HG02571 (cell line): ENCODE data around the gene GAS7.
A peak's percentile ranks its signal among the peaks of the same experiment; 100 is the strongest.
"Not testable (repeated sequence)": the region's sequence is repeated elsewhere in the genome, so short reads cannot be mapped to it uniquely, and the experiment has no call there.

Experiments
- ATAC-seq: cut with Tn5 transposase; IDR thresholded peaks from one replicate; pipeline ENCODE4 v1.9.1; 2021; ENCODE audit warnings: mild to moderate bottlenecking, moderate library complexity; ENCODE audit not compliant: unreplicated experiment

Gene GAS7

GRCh38 chr17:10031127-10031526, 167.3 kb downstream of the GAS7 start:
- no peak for ATAC-seq

GRCh38 chr17:10029129-10029528, 169.3 kb downstream of the GAS7 start:
- ATAC-seq, result no peak

DNA sequence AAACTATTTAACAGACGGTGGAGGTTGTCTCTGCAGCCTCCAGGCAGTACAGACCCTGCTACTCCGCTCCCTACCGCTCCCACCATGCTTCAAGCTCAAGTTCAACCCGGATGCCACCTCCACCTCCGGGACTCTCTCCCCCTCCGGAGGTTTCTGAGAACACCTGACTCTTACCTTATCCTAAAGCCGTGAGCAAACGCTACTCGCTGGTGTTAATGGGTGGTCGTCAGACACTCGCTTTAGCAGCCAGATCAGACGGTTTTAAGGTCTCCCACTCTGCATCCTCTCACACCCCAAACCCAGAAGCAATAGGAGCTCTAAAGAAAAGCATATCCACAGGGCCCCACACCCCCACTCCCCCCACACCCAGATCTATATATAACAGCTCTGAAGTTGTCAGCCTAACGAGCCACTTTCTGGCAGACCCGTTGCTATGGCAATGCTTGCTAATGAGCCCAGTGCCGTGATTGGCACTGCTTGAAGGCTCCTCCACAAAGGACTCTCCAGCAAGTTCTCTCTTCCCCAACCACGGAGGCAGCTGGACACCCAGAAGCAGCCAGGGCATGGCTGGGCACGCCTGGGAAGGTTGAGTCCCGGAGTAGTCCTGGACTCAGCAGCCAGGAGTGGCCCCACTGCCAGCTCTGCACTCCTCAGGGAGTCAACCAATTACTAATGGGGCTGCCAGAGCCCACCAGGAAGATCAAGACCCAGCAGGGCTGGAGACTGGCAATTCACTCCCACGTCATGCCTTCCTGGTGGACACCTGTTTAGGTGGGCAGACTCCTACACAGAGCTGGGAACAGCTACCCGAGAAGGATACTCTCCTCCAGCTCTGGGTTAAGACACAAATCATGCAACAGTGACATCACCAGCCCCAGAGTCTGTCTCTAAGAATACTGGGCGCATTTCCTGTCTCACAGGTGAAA, 172.2 kb downstream of the GAS7 start:
- ATAC-seq, result no peak

GRCh38 chr17:10025224-10025623, 173.2 kb downstream of the GAS7 start:
- ATAC-seq, result no peak

GRCh38 chr17:10022416-10022815, 176.0 kb downstream of the GAS7 start:
- ATAC-seq, result no peak

GRCh38 chr17:10021272-10021984, 177.0 kb downstream of the GAS7 start:
- no peak for ATAC-seq

DNA sequence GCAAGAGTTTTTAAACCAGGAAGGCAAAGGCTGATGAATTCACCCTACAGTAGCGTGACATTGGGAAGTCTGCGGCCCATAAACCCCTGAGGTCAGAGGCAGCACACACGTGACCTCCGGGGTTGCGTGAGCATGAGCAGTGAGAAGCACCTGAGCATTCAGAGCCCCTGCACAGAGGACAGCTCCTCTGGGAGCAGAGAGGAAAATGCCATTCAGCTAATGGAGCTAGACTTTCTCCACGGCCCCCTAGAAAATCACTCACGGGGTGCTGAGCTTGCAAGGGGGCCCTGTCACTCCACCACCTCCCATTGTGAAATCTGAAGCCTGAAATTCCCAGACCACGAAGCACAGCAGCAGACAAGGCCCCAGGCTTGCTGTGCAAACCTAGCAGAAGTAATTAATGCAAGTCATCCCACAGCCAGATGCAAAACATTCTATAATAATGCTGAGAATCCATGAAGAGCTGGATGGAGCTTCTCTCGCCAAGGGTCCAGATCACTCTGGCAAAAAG, 178.4 kb downstream of the GAS7 start:
- no peak for ATAC-seq

DNA sequence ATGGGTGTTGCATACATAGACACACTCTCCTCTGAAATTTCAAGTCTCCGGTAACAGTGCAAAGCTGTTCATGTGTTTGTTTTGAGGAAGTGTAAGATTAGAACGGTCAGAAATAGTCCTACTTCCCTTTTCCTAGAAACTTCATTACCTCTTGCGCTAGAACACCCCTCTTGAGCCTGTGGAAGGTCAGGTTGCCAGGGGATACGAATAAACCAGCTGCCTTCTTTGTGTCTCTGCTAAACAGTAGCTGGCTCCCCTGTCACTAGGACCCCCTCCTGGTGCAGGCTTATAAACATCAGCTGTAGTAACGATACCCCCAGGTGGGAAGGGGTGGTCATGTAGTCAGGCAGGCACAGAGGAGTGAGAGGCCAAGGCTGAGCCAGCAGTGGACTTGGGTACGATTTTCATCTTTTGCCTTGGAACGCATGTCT, 179.9 kb downstream of the GAS7 start:
- ATAC-seq, result peak; percentile 51

DNA sequence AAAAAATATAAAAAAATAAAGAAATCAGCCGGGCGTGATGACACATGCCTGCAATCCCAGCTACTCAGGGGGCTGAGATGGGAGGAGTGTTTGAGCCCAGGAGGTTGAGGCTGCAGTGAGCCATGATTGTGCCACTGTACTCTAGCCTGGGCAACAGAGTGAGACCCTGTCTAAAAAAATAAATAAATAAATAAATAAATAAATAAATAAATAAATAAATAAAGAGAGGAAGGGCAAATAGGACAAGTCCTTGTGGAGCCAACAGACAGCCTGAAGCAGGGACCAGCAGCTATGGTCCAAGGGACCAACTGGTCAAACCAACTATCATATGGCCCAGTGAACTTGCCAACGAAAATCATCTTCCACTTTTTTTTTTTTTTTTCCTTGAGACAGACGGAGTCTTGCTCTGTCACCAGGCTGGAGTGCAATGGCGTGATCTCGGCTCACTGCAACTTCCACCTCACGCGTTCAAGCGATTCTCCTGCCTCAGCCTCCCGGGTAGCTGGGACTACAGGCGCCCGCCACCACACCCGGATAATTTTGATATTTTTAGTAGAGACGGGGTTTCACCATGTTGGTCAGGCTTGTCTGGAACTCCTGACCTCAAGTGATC, 181.3 kb downstream of the GAS7 start:
- ATAC-seq, result not testable (repeated sequence)

DNA sequence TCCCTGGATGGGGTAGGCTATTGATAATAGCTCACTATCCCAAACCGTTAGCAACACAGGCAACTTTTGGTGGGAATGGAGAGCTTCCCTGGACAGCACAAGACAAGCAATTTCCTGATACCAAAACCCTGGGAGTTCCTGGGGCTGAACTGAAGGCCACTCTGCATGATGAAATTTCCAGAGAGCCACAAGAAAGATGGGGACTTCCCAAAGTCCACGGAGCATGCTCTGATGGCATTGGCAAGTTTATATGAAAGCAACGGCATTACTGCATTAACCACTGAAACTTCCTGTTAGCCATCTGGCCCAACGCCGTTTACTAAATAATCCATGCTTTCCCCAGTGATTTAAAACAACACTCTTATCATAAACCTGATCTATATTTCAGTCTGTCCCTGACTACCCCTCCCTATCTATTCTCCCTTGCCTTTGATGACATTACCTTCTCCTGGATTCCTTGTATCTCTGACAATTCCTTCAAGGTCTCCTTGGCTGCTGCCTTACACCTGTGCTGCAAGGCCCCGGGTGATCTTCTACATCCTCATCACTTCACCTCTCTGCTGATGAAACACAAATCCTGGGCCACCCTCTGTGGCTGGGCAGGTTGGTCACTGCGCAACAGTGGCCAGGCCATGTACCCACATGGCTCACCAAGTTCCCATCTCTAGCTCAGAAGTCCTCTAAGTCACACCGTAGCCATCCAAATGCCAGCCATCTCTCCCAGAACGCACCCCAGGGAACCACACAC, 184.9 kb downstream of the GAS7 start:
- peak; percentile 61 for ATAC-seq

DNA sequence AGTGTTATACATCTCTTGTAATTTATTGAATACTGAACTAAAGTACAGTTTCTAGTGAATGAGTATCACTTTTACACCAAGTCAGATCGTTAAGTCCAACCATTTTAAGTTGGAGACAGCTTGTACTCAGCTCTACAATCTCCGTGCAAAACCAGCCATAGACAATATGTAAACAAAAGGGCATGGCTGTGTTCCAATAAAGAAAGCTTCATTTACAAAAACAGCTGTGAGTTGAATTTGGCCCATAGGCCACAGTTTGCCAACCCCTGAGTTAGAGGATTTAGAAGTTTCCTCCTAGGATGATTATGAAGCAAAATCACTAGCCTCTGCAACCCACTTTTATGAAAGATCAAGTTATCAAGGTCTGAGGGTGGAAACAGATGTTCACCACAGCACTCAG, 187.7 kb downstream of the GAS7 start:
- no peak for ATAC-seq

DNA sequence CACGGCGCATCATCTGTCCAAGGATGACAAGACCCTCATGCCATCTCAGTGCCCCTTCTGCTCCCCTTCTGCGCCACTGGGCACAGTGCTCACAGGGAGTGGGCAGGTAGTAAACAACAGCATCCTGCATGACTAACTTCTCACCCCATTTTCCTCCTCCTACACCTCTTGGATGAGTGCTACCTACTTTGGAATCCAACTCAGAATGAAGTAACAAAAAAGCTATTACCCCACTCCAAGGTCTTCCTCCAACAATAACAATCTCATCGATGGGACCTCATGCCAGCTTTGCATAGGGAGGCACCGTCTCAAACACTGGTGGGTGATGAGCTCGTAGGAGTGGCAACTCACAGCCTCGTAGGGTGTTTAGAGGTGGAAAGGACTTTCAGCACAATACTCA, 194.7 kb downstream of the GAS7 start:
- no peak for ATAC-seq

DNA sequence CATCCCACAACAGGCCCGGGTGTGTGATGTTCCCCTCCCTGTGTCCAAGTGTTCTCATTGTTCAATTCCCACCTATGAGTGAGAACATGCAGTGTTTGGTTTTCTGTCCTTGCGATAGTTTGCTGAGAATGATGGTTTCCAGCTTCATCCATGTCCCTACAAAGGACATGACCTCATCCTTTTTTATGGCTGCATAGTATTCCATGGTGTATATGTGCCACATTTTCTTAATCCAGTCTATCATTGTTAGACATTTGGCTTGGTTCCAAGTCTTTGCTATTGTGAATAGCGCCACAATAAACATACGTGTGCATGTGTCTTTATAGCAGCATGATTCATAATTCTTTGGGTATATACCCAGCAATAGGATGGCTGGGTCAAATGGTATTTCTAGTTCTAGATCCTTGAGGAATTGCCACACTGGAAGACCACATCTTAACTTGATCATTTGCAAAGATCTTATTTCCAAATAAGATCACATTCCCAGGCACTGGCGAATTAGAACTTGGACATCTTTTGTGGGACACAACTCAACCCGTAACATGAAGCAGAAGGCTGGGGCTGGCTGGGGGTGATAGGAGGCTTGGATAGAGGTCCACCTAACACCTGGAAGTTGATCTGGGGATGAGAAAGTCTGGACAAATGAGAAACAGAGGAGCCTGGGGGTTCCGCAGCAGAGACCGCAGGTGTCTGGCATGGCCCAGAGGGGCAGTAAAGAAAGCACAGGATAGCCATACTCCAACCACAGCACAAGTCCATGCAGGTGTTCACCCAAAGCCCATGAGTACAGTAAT, 195.6 kb downstream of the GAS7 start:
- ATAC-seq, result not testable (repeated sequence)

- ATAC-seq, result no peak
Measured at GRCh38 chr17:10001306-10001873, 197.0 kb downstream of the GAS7 start.

DNA sequence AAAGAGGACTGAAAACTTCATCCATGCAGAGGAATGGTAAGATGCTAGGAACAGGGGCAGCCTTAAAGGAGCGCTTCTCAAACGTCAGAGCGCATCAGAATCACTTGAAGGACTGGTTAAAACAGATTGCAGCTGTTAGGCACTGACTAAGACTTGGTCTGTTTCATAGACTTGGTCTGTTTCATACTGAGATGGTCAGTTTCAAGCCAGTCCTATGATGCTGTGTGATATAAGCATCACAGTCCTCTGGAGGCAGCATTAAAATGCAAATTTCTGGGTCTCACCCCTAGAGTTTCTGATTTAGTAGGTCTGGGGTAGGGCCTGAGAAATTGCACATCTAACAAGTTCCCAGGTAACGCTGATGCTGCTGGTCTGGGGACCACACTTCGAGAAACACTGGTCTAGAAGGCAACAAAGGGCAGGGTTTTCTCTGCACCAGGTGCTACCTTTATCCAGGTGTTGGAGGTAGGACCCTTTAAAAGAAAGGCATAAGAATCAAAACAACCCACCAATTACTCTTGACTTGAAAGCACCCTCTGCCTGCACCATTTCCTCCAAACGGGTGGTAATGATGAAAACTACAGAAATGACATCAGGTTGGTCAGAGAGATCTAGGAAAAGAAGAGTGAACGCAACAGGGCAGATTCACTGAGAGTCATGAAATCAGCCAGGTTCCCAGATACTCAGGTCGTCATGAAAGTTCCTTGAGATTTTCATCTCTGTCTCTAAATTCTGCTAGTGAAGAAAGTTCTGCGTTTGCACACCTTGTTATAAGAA, 198.3 kb downstream of the GAS7 start:
- peak; percentile 72 for ATAC-seq

- ATAC-seq, result no peak
Measured at GRCh38 chr17:9998060-9998459, 200.3 kb downstream of the GAS7 start.

- ATAC-seq, result no peak
Measured at GRCh38 chr17:9994761-9995160, 203.6 kb downstream of the GAS7 start.

GRCh38 chr17:9991796-9992195, 206.6 kb downstream of the GAS7 start:
- no peak for ATAC-seq

GRCh38 chr17:9991351-9991750, 207.1 kb downstream of the GAS7 start:
- ATAC-seq, result no peak
